Measurements from ENCODE around the gene DIRAS1. TPM values are rescaled to one million over a fixed set of nuclear protein-coding genes. Genes with fewer than 3 reads are reported as not detected.
A peak's percentile ranks its signal among the peaks of the same experiment; 100 is the strongest.

DIRAS1 gene
- polyA plus RNA-seq, 1 experiment: 12.5 TPM

- POLR2A ChIA-PET: interaction anchor here (1.7 kb wide), 1 partner anchor 12 kb away, joined by 8 read pairs; no protein-coding TSS in a partner anchor
- Histone ChIP-seq H3K9me3 (ENCODE audit: control insufficient read depth, insufficient read depth, low read length) (peaks cover 16% of the 10 kb centered on the region), H3K27ac (ENCODE audit: low read depth, low read length) (peak overlapping the region; percentile 94), H3K4me3 (ENCODE audit: low read depth, low read length) (peak overlapping the region; percentile 31), H3K27me3 (ENCODE audit: control insufficient read depth, insufficient read depth, low read length) (no peaks in the 10 kb centered on the region)
- CTCF ChIA-PET: interaction anchor here (1.1 kb wide), 1 partner anchor 63 kb away, joined by 4 read pairs; no protein-coding TSS in a partner anchor
- DNase-seq (ENCODE audit: low read depth, low spot score): peak; percentile 72
- no peak for TF ChIP-seq CTCF (IDR thresholded peaks at IDR 0.05; ENCODE audit: low read depth, low read length)
Observed at GRCh38 chr19:2711172-2711874, 9.8 kb downstream of the DIRAS1 start.

- DNase-seq (ENCODE audit: low read depth, low spot score): no peak
- H3K27me3 ChIP-seq (ENCODE audit: control insufficient read depth, insufficient read depth, low read length): peaks cover 10% of the 10 kb centered on the region
- POLR2A ChIA-PET: interaction anchor here (0.7 kb wide), 1 partner anchor 463 kb away, joined by 3 read pairs; no protein-coding TSS in a partner anchor
- no peak overlapping the region for H3K4me3 ChIP-seq (ENCODE audit: low read depth, low read length)
- CTCF ChIA-PET: no interaction called here
- no peak overlapping the region for H3K27ac ChIP-seq (ENCODE audit: low read depth, low read length)
- no peaks in the 10 kb centered on the region for H3K9me3 ChIP-seq (ENCODE audit: control insufficient read depth, insufficient read depth, low read length)
- no peak for TF ChIP-seq CTCF (IDR thresholded peaks at IDR 0.05; ENCODE audit: low read depth, low read length)
Observed at GRCh38 chr19:2706251-2706650, 14.9 kb downstream of the DIRAS1 start.

GRCh38 chr19:2703691-2704216 lies 17.4 kb downstream of the DIRAS1 start:
- POLR2A ChIA-PET: interaction anchor here (0.6 kb wide), 1 partner anchor 53 kb away, joined by 3 read pairs; no protein-coding TSS in a partner anchor
- H3K4me3 ChIP-seq (ENCODE audit: low read depth, low read length): no peak overlapping the region

GRCh38 chr19:2703077-2703437 lies 18.1 kb downstream of the DIRAS1 start:
- Histone ChIP-seq H3K27me3 (ENCODE audit: control insufficient read depth, insufficient read depth, low read length) (peaks cover 27% of the 10 kb centered on the region), H3K4me3 (ENCODE audit: low read depth, low read length) (peak overlapping the region; percentile 43), H3K27ac (ENCODE audit: low read depth, low read length) (no peak overlapping the region), H3K9me3 (ENCODE audit: control insufficient read depth, insufficient read depth, low read length) (no peaks in the 10 kb centered on the region)
- CTCF ChIA-PET: no interaction called here
- no peak for DNase-seq (ENCODE audit: low read depth, low spot score)
- no peak for TF ChIP-seq CTCF (IDR thresholded peaks at IDR 0.05; ENCODE audit: low read depth, low read length)
- POLR2A ChIA-PET: no interaction called here

More at GRCh38 chr19:2703691-2704216, 17.4 kb downstream of the DIRAS1 start:
- no peaks in the 10 kb centered on the region for H3K9me3 ChIP-seq (ENCODE audit: control insufficient read depth, insufficient read depth, low read length)
- DNase-seq (ENCODE audit: low read depth, low spot score): no peak
- CTCF ChIA-PET: interaction anchor here (0.6 kb wide), 1 partner anchor 16 kb away, joined by 4 read pairs; no protein-coding TSS in a partner anchor
- peaks cover 27% of the 10 kb centered on the region for H3K27me3 ChIP-seq (ENCODE audit: control insufficient read depth, insufficient read depth, low read length)
- H3K27ac ChIP-seq (ENCODE audit: low read depth, low read length): no peak overlapping the region
- TF ChIP-seq CTCF (IDR thresholded peaks at IDR 0.05; ENCODE audit: low read depth, low read length): no peak

Measured in AG04450 (cell line).